ENCODE measurements around the gene REG1B.

- TF ChIP-seq POLR2A (IDR thresholded peaks at IDR 0.05) (no peak), CTCF (IDR thresholded peaks at IDR 0.05) (no peak)
Observed at GRCh38 chr2:79039944-79040343, 47.8 kb downstream of the REG1B start.

All from ovary (tissue), 3 donors.